SH-SY5Y (cell line): Measurements from ENCODE around the gene TENM4.

Experiments used
- GATA2 ChIP-seq: IDR thresholded peaks from 2 replicates; pipeline ENCODE4 v1.6.1; 2011; ENCODE audit warnings: mild to moderate bottlenecking, low read depth, low read length
- GATA3 ChIP-seq: IDR thresholded peaks from 2 replicates; pipeline ENCODE4 v1.6.1; 2011; ENCODE audit warnings: low read depth, mild to moderate bottlenecking, low read length, moderate library complexity

- TF ChIP-seq GATA2 (no peak), GATA3 (no peak)
These were observed 289.9 kb downstream of the TENM4 start for GRCh38 chr11:79150966-79151365.
